ENCODE results near the gene GSG1L2.
"Not testable (repeated sequence)": the region's sequence is repeated elsewhere in the genome, so short reads cannot be mapped to it uniquely, and the experiment has no call there.

Gene GSG1L2

DNA sequence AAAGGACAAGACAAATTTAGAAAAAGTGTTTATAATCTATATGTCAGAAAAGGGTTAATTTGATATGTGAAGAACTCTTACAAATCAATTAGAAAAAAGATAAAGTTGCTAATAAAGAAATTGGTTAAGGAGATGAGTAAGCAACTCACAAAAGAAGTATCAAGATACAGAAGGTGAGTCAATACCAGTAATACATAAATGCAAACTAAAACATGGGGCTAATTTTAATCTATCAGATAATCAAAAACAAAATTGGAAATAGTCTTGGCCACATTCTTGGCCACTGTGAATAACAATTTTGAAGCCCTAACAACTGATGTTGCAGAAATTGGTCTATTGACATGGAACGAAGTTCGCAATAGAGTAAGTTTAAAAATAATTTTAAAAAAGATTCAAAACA is 37.3 kb downstream of the GSG1L2 start:
- DNase-seq = no peak

DNA sequence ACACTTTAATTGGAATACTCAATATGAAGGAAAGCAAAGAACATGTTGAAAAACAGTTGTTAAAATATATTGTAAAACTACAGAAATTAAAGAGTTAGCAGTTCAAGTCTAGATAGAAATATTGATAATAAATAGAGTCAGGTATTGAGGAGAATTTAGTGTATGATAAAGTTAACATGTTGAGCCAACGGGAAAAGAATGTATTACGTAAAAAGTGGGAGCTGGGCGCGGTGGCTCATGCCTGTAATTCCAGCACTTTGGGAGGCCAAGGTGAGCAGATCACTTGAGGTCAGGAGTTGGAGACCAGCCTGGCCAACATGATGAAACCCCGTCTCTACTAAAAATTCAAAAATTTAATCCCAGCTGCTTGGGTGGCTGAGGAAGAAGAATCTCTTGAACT is 38.4 kb downstream of the GSG1L2 start:
- DNase-seq = not testable (repeated sequence)

DNA sequence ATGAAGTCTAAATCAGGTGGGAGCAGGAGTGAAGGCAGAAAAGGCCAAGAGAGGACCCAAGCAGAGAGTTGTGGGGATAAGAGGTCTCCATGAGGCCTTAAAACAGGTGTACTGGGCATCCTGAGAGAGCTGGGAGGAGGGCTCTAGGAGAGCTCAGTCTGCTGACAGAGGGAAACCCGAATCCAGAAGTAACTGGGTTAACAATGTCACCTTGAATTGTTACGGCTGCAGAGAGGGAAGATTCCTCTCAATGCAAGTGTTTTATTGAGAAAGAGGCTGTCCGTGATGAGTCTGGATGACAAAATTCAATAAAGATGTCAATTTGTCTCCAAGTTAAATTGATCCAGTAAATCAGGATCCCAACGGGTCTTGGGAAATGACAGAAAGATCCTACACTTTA is 38.8 kb downstream of the GSG1L2 start:
- no peak for DNase-seq

DNA sequence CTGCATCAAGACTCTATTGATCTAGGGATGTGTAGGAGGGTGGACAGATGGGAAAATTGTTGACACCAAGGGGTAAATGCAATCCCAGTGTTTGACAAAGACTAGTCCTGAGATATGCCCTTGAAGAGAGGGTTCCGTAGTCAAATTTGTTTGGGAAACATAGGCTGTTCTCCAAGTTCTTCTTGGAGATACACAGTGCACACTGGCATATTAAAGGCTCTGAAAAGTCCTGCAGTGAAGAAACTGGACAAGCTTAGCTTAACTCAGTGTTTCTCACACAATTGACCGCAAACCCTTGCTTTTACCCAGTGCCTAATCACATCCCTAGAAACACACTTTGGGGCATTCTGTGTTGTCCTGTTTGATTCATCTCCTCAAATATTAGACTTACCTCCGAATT is 41.3 kb downstream of the GSG1L2 start:
- no peak for DNase-seq

DNA sequence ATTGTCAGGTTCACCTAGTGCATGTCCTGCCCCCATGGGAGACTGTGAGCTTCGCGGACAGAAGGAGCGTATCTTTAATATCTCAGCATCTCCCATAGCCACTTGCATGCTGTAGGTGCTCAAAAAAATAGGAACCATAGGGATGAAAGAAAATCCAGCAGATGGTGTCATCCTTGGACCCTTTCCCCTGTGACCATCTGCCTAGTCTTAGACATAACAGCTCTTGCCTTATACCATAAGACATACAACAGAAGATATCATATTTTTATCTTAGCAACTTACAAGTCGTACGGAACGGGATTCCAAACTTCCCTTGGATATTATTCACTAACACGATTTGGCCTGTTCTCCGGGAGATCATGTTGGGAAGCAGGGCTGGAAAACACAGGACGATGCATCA is 45.0 kb downstream of the GSG1L2 start:
- no peak for DNase-seq

DNA sequence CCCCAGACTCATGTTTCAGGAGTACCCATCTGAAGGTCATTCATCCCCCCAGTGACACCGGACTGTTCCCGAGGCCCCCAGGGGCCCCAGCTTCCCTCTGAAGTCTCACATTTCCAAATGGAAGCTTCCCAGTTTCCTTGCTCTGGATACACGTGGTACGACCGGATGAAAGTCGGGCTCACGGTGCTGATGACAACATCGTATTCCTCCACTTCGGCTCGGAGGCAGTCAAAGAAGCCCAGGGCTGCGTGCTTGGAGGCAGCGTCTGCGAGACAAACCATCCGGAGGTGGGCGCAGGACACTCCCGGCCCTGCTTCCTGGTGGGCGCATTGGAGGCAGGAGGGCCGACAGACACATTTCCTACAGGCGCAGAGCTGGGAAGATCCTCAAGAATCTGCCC is 49.2 kb downstream of the GSG1L2 start:
- no peak for DNase-seq

DNA sequence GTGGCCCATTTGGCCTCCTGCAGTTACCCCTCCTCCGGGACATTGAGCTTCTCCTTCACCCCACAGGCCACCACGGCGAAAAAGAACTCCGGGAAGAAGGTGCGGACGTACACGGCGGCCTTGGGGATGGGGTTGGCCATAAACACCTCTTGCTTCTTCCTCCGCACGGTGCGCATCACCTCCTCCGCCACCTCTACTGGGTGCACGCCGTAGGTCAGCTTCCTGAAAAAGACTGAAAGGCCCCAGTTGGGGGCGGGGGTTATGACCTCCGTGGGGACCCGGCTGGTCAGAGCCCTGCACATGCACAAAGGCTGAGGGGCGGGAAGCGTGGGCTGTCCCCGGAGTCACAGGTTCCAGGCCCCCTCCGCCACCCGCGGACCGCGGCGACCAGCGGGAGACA is 50.4 kb downstream of the GSG1L2 start:
- no peak for DNase-seq

DNA sequence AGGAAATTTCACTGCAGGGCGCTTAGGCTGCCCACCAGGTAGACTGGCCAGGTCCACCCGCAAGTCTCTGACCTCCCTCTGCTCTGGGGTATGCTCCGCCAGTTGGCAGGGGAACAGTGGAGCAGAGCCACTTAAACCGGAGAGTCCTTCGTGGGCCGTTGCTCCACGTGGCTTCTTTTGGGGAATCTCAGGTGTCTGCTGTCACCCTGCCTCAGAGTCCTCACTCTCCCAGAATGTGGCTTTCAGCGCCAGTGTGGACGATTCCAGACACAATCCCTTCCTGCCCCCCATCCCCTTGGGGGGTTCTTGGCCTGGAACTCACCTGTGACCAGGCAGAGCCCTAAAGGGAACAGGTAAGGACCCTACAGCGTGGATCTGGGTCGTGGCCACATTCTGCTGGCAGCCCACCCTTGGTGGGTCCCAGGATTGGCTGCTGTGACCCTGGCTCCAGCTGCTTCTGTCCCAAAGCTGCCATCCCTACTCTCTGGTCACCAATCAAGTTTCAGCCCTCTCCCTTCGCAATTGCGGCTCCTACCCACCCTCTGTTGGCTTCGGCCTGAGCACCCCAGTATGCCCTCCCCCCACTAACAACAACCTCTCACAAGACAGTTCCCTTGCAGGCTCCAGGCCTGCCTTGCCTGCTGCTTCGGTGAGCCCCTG is 52.7 kb downstream of the GSG1L2 start:
- no peak for DNase-seq

DNA sequence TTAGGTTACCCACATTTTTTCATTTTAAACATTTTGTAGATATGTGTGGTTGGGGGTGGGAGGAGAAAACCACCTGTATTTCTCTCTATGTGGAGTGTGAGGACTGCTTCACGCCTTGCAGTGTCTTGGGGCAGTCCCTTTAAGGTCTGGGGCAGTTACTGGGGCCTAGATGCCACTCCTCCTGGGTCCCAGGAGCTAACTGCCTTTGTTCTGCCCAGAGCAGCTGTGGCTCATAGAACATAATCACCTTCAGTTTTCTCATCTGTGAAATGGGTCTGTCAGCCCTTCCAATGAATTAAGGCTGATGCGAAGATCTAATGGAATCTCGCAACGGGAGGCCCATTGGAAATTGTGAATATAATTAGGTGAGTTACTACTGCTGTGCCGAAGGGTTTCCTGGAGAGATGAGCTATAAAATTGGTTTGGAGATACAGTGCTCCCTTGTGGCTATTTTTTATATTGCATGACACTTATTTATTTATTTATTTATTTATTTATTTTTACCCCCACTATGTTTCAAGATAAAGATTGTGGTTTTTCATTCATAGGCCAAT is 53.4 kb downstream of the GSG1L2 start:
- DNase-seq = peak; percentile 5 to 34

DNA sequence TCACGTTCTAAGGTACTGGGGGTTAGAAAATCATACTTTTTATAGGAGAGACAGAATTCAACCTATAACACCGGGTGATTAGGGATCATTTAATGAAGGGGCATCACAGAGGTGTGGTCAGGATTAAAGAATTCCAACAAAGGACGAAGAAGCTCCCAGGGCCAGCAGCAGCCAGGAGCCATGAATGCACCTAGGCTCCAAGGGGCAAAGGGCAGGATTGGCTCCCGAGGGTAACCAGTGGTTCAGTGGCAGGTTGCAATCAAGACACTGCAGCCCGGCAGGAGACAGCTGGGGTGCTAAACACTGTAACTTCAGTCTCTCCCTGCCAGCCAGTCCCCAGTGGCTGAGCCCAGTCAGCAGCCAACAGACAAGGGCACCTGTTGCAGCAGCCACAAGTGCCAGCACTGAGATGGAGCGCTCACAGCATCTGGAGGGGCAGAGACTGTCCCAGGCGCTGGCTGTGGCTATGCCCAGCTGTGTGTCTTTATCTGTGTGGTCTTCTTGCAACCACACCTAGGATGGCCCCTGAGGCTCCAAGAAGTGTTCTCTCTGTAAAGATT is 54.4 kb downstream of the GSG1L2 start:
- no peak for DNase-seq

DNA sequence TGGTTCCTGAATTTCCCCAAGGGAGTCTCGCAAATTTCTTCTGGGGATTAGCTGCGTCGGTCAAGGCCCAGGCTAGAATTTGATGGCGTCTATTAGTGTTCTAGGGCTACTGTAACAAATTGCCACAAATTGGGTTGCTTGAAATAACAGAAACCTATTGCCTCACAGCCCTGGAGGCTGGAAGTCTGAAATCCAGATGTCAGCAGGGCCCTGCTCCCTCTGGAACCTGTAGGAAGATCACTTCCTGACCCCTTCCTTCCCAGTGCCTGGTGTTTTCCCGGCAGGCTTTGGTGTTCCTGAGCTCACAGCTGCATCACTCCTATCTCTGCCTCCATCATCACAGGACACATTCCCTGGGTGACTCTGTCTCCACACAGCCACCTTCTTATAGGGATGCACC is 54.9 kb downstream of the GSG1L2 start:
- no peak for DNase-seq

DNA sequence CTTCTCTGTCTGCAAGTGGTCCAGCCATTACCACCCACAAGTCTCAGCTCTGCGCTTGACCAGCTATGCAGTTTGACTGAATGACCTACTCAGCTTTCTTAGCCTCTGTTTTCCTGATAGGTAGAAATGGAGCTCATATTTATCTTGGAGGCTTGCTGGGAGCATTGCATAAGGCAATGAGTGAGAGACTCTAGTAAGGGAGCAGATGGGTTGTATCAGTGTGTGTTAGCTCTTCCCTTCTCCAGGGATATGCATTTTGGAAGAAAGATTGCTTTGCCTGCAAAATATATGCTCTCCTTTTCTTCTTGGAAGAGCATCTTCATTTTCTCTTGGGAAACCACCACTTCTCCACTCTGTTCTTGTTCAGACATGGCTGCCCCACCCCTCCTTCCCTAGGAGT is 56.6 kb downstream of the GSG1L2 start:
- DNase-seq = no peak

DNA sequence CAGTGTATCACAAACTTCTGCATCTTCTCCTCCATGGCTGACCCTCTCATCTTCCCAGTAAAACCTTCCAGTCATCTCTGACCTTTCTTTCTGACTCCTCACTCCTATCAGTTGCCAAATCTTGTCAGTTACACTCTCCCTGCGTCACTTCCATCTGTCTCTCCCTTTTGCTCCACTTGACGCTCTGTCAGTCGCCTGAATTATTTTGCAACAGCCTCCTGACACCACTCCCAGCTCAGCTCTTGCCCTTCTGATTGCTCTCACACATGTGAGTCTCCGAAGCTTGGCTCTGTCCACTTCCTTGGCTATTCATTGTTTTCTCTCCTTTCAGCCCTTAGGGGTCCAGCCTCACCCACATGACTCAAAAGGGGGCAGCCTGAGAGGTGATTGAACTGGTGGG is 58.2 kb downstream of the GSG1L2 start:
- DNase-seq = no peak

DNA sequence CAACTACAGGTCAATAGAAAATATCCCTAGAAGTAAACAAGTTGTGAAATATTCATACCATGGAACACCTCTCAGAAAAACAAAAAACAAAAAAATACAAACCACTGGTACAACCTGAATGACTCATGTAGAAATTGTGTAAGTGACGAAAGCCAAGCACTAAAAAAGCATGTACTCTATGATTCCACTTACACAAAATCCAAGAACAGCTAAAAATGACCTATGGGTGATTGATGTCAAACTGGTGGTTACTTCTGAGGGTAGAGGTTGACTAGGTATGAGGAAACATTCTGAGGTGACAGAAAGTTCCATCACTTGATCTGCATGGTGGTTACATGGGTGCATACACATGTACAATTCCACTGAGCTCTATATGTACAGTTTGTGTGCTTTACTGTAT is 61.6 kb downstream of the GSG1L2 start:
- DNase-seq = no peak

DNA sequence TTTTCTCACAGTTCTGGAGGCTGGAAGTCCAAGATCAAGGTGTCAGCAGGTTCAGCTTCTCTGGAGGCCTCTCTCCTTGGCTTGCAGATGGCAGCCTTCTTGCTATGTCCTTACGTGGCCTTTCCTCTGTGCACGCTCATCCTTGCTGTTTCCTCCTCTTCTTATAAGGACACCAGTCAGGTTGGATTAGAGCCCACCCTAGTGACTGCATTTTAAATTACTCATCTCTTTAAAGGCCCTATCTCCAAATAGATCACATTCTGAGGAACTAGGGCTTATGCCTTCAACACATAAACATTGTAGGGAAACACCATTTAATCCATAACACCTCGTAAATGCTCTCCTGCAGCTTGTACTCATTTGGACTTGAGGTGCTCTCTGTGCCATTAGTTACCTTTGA is 66.8 kb downstream of the GSG1L2 start:
- DNase-seq = no peak
